Measurements from ENCODE around the gene LDLRAD3.

LDLRAD3 gene

GRCh38 chr11:36278531-36279282, 334.8 kb downstream of the LDLRAD3 start:
- no peak for DNase-seq (ENCODE audit: low read depth)

GRCh38 chr11:36280531-36280930, 336.7 kb downstream of the LDLRAD3 start:
- DNase-seq (ENCODE audit: low read depth) = no peak
